ENCODE results near the gene SLC34A1. TPM values are rescaled to one million over a fixed set of nuclear protein-coding genes. Genes with fewer than 3 reads are reported as not detected.

SLC34A1 gene
- total and polyA plus RNA-seq, 2 donors (not counting 1 experiment from before 2014, with no cell fraction given), result 0.06 TPM; not detected in 1

DNA sequence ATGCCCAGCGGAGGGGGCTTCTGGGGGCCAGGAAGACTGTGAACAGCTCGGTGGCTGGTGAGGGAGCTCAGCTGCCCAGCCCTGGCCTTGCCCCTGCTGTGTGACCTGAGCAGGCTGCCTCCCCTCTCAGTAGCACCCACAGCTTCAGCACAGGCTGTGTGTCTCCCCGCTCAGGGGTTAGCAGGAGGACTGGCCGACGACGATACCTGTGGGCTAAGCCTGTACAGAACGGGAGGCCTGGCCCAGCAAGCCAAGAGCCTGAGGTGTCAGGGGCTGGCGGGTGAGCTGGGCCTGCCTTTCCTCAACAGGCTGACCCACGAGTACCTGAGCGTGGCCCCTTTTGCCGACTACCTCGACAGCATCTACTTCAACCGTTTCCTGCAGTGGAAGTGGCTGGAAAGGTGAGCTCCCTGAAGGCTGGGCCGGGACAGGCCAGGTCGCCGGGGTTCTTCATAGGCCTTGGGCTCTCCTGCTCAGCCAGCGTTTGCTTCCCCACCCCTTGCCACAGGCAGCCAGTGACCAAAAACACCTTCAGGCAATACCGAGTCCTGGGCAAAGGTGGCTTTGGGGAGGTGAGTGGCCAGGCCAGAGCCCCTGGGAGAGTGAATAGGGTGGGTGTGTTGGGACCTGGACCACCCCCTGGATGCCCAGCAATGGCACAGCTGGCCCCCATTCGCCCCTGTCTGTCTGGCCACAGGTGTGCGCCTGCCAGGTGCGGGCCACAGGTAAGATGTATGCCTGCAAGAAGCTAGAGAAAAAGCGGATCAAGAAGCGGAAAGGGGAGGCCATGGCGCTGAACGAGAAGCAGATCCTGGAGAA, 48.8 kb downstream of the SLC34A1 start:
- peak overlapping the region; percentile 90 for H3K4me2 ChIP-seq (replicated peaks; ENCODE audit: low read depth, low read length, poor library complexity, severe bottlenecking)
- TF ChIP-seq EZH2 (IDR thresholded peaks at IDR 0.05; ENCODE audit: borderline replicate concordance, insufficient read depth, low read depth, low read length, poor library complexity, severe bottlenecking), result no peak
- TF ChIP-seq, protein P1, sequence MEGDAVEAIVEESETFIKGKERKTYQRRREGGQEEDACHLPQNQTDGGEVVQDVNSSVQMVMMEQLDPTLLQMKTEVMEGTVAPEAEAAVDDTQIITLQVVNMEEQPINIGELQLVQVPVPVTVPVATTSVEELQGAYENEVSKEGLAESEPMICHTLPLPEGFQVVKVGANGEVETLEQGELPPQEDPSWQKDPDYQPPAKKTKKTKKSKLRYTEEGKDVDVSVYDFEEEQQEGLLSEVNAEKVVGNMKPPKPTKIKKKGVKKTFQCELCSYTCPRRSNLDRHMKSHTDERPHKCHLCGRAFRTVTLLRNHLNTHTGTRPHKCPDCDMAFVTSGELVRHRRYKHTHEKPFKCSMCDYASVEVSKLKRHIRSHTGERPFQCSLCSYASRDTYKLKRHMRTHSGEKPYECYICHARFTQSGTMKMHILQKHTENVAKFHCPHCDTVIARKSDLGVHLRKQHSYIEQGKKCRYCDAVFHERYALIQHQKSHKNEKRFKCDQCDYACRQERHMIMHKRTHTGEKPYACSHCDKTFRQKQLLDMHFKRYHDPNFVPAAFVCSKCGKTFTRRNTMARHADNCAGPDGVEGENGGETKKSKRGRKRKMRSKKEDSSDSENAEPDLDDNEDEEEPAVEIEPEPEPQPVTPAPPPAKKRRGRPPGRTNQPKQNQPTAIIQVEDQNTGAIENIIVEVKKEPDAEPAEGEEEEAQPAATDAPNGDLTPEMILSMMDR (IDR thresholded peaks at IDR 0.05), result no peak
- no peak for DNase-seq
- H4K20me1 ChIP-seq (ENCODE audit: control insufficient read depth, insufficient read depth, low read length, poor library complexity, severe bottlenecking), result peaks cover 90% of the 10 kb centered on the region
- no peaks in the 10 kb centered on the region for H3K9me3 ChIP-seq (ENCODE audit: control extremely low read depth in 1 of 3, control insufficient read depth in 2 of 3, insufficient read depth in 1 of 3, low read length in 2 of 3)
- no peak overlapping the region for H3K9ac ChIP-seq (ENCODE audit: low read length)
- H3K4me1 ChIP-seq (ENCODE audit: control insufficient read depth in 2 of 2, insufficient read depth in 2 of 2, low read length in 2 of 2), result peaks cover 54 to 73% of the 10 kb centered on the region in 2 donors
- ChIA-PET POLR2A (interaction anchor here (0.7 to 6.8 kb wide), 4 partner anchors 12 to 83 kb away, joined by 3 to 103 read pairs (median 4); partner anchors contain the start of gene PRR7), CTCF (interaction anchor here (1.5 to 12.4 kb wide), 5 partner anchors 10 to 43 kb away, joined by 3 to 152 read pairs (median 82); partner anchors contain the start of gene PRR7)
- Mint-ChIP-seq H3K9me3 (ENCODE audit: insufficient read depth) (no peaks in the 10 kb centered on the region), H3K27me3 (no peaks in the 10 kb centered on the region), H3K4me1 (peaks cover 55% of the 10 kb centered on the region), H3K27ac (peak overlapping the region; percentile 97), H3K4me3 (peak overlapping the region; percentile 34)
- 97% methylated on average over 20 of the region's 25 CpGs for WGBS (ENCODE audit: insufficient coverage)
- peaks cover 74% of the 10 kb centered on the region for H3K79me2 ChIP-seq (ENCODE audit: control insufficient read depth, insufficient read depth, low read length)
- ATAC-seq (ENCODE audit: low read depth), result no peak
- H3K36me3 ChIP-seq (replicated peaks in 1 of 2; ENCODE audit: control extremely low read depth in 1 of 2, control insufficient read depth in 1 of 2, extremely low read depth in 1 of 2, insufficient read depth in 2 of 2, low read length in 1 of 2), result peaks cover 4 to 89% of the 10 kb centered on the region in 2 experiments
- no peak overlapping the region for H2AFZ ChIP-seq (ENCODE audit: insufficient read depth, low read depth, low read length, poor library complexity, severe bottlenecking)
- H3K27me3 ChIP-seq (replicated peaks in 1 of 4; ENCODE audit: control extremely low read depth in 1 of 4, control insufficient read depth in 3 of 4, insufficient read depth in 4 of 4, low read length in 3 of 4), result no peaks in the 10 kb centered on the region
- peak overlapping the region in 1 of 5 experiments; percentile 23 for H3K4me3 ChIP-seq (ENCODE audit: control extremely low read depth in 1 of 5, extremely low read depth in 1 of 5, insufficient read depth in 1 of 5, low read depth in 2 of 5, low read length in 4 of 5)
- peak overlapping the region; percentile 92 to 96 for H3K27ac ChIP-seq (ENCODE audit: low read length in 2 of 2)
- intact Hi-C loops (cut with micrococcal nuclease), result loop anchor here (1.0 kb wide), 1 partner anchor 13 kb away; the partner anchor contains the start of gene PRR7
